ENCODE results near the gene HOXA4.

The HOXA4 gene

DNA sequence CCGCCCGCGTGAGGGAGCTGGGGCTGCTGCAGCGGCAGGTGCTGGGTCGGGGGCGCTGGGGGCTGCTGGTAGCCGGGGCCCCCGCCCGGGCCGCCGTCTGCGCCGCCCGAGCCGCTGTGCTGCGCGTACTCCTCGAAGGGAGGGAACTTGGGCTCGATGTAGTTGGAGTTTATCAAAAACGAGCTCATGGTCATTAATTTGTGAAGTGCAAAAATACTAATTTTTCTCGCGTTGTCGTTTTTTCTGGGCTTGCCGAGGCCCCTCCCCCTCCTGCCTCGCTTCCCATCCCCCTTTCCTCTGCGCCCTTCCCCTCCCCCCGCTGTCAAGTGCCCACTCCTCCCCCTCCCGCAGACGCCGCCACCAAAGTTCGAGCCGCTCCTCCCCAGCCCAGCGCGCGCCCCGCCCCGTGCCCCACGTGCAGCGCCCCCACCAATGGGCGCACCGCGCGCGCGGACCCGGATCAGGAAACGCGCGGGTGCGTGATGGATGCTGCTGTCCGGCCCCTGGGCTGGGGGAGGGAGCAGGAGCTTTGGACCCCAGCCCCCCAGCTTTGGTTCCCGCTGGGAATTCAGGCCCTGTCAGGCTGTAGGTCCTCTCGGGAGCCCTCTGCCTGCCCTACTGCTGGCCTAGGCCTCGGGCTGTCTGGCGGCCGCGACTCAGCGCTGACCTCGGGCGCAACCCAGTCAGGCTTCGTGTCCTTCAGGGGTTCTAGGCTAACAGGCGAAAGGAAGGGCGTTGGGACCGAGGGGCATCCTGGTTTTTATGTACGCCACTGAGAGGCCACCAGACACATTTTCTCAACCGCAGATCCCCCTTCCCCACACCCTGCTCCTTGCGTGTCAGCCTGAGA lies at the start of gene HOXA4:
HOXA4 (minus strand) TSS at position 218 of the 850 bp plus-strand sequence; CDS start at position 194, 24 bp downstream.
- Histone ChIP-seq H3K9me3 (ENCODE audit: control insufficient read depth, insufficient read depth, low read length) (no peaks in the 10 kb centered on the region), H3K9ac (ENCODE audit: low read depth, low read length) (no peak within 1 kb of the TSS), H3K36me3 (ENCODE audit: control insufficient read depth, insufficient read depth, low read length) (no peaks in the 10 kb centered on the region), H3K27me3 (ENCODE audit: control insufficient read depth, insufficient read depth, low read length) (peaks cover 100% of the 10 kb centered on the region), H3K4me1 (ENCODE audit: control insufficient read depth, insufficient read depth, low read length) (no peaks in the 10 kb centered on the region), H3K4me3 (ENCODE audit: low read depth, low read length) (peak within 1 kb of the TSS; percentile 63; the same call in 1 of the 2 replicates), H3K27ac (ENCODE audit: low read depth, low read length) (no peak within 1 kb of the TSS)

- H3K36me3 ChIP-seq (ENCODE audit: control insufficient read depth, insufficient read depth, low read length) = no peaks in the 10 kb centered on the region
- no peaks in the 10 kb centered on the region for H3K9me3 ChIP-seq (ENCODE audit: control insufficient read depth, insufficient read depth, low read length)
- H3K4me3 ChIP-seq (ENCODE audit: low read depth, low read length) = no peak overlapping the region
- H3K27ac ChIP-seq (ENCODE audit: low read depth, low read length) = no peak overlapping the region
- peaks cover 3% of the 10 kb centered on the region; the same call in 1 of the 2 replicates for H3K4me1 ChIP-seq (ENCODE audit: control insufficient read depth, insufficient read depth, low read length)
- H3K9ac ChIP-seq (ENCODE audit: low read depth, low read length) = no peak overlapping the region
- H3K27me3 ChIP-seq (ENCODE audit: control insufficient read depth, insufficient read depth, low read length) = peaks cover 100% of the 10 kb centered on the region
These were observed 49.2 kb upstream of the HOXA4 start for GRCh38 chr7:27179503-27180430.

DNA sequence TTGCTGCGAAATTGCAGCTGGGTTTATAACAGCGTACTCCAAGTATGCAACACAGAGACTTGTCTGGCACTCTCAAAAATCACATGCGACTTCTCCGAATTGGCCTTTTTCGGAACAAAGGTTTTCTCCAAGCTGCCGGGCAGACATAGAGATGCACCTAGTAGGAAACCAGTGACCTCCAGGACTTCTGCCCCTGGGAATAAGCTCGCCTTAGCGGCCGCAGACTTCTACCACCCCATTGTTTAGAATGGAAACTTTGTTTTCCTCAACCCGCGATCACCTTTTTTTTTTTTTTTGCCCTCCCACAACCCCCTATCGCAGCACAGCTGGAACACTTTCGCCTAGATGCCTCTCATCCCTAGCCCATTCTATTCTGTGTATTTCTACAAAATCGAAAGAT lies 48.5 kb upstream of the HOXA4 start:
- H3K9ac ChIP-seq (ENCODE audit: low read depth, low read length) = no peak overlapping the region
- no peak overlapping the region for H3K27ac ChIP-seq (ENCODE audit: low read depth, low read length)
- no peaks in the 10 kb centered on the region for H3K36me3 ChIP-seq (ENCODE audit: control insufficient read depth, insufficient read depth, low read length)
- H3K27me3 ChIP-seq (ENCODE audit: control insufficient read depth, insufficient read depth, low read length) = peaks cover 100% of the 10 kb centered on the region
- peaks cover 3% of the 10 kb centered on the region; the same call in 1 of the 2 replicates for H3K4me1 ChIP-seq (ENCODE audit: control insufficient read depth, insufficient read depth, low read length)
- no peaks in the 10 kb centered on the region for H3K9me3 ChIP-seq (ENCODE audit: control insufficient read depth, insufficient read depth, low read length)
- no peak overlapping the region for H3K4me3 ChIP-seq (ENCODE audit: low read depth, low read length)

GRCh38 chr7:27178366-27178765 lies 47.8 kb upstream of the HOXA4 start:
- H3K36me3 ChIP-seq (ENCODE audit: control insufficient read depth, insufficient read depth, low read length) = no peaks in the 10 kb centered on the region
- peaks cover 3% of the 10 kb centered on the region; the same call in 1 of the 2 replicates for H3K4me1 ChIP-seq (ENCODE audit: control insufficient read depth, insufficient read depth, low read length)
- no peak overlapping the region for H3K27ac ChIP-seq (ENCODE audit: low read depth, low read length)
- no peak overlapping the region for H3K9ac ChIP-seq (ENCODE audit: low read depth, low read length)
- peaks cover 100% of the 10 kb centered on the region for H3K27me3 ChIP-seq (ENCODE audit: control insufficient read depth, insufficient read depth, low read length)
- no peak overlapping the region for H3K4me3 ChIP-seq (ENCODE audit: low read depth, low read length)
- no peaks in the 10 kb centered on the region for H3K9me3 ChIP-seq (ENCODE audit: control insufficient read depth, insufficient read depth, low read length)

GRCh38 chr7:27177795-27178320 lies 47.3 kb upstream of the HOXA4 start:
- peaks cover 2% of the 10 kb centered on the region; the same call in 1 of the 2 replicates for H3K4me1 ChIP-seq (ENCODE audit: control insufficient read depth, insufficient read depth, low read length)
- no peak overlapping the region for H3K4me3 ChIP-seq (ENCODE audit: low read depth, low read length)
- no peaks in the 10 kb centered on the region for H3K9me3 ChIP-seq (ENCODE audit: control insufficient read depth, insufficient read depth, low read length)
- H3K9ac ChIP-seq (ENCODE audit: low read depth, low read length) = no peak overlapping the region
- H3K27me3 ChIP-seq (ENCODE audit: control insufficient read depth, insufficient read depth, low read length) = peaks cover 100% of the 10 kb centered on the region
- H3K36me3 ChIP-seq (ENCODE audit: control insufficient read depth, insufficient read depth, low read length) = no peaks in the 10 kb centered on the region
- H3K27ac ChIP-seq (ENCODE audit: low read depth, low read length) = no peak overlapping the region

- Histone ChIP-seq H3K27ac (ENCODE audit: low read depth, low read length) (no peak overlapping the region), H3K9me3 (ENCODE audit: control insufficient read depth, insufficient read depth, low read length) (no peaks in the 10 kb centered on the region), H3K9ac (ENCODE audit: low read depth, low read length) (no peak overlapping the region), H3K4me3 (ENCODE audit: low read depth, low read length) (no peak overlapping the region), H3K36me3 (ENCODE audit: control insufficient read depth, insufficient read depth, low read length) (no peaks in the 10 kb centered on the region), H3K4me1 (ENCODE audit: control insufficient read depth, insufficient read depth, low read length) (no peaks in the 10 kb centered on the region), H3K27me3 (ENCODE audit: control insufficient read depth, insufficient read depth, low read length) (peaks cover 100% of the 10 kb centered on the region)
These were observed 46.6 kb upstream of the HOXA4 start for GRCh38 chr7:27176962-27177794.

DNA sequence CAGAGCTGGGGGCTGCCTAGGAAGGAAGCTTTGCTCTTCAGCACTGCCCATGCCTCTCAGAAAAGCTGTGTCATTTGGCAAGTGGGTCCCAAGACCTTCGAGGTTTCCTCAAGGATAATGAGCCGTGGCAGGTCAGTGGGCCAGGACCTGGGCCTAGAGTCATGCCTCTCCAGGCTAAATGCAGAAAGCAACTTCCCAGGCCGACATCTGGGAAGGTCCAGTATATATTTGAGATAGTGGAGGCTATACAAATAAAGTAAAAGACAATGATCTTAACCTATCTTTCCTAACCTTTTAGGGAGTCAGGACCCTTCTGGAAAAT lies 45.9 kb upstream of the HOXA4 start:
- no peak overlapping the region for H3K4me3 ChIP-seq (ENCODE audit: low read depth, low read length)
- H3K9ac ChIP-seq (ENCODE audit: low read depth, low read length) = no peak overlapping the region
- no peaks in the 10 kb centered on the region for H3K9me3 ChIP-seq (ENCODE audit: control insufficient read depth, insufficient read depth, low read length)
- H3K4me1 ChIP-seq (ENCODE audit: control insufficient read depth, insufficient read depth, low read length) = no peaks in the 10 kb centered on the region
- H3K36me3 ChIP-seq (ENCODE audit: control insufficient read depth, insufficient read depth, low read length) = no peaks in the 10 kb centered on the region
- H3K27me3 ChIP-seq (ENCODE audit: control insufficient read depth, insufficient read depth, low read length) = peaks cover 100% of the 10 kb centered on the region
- no peak overlapping the region for H3K27ac ChIP-seq (ENCODE audit: low read depth, low read length)

DNA sequence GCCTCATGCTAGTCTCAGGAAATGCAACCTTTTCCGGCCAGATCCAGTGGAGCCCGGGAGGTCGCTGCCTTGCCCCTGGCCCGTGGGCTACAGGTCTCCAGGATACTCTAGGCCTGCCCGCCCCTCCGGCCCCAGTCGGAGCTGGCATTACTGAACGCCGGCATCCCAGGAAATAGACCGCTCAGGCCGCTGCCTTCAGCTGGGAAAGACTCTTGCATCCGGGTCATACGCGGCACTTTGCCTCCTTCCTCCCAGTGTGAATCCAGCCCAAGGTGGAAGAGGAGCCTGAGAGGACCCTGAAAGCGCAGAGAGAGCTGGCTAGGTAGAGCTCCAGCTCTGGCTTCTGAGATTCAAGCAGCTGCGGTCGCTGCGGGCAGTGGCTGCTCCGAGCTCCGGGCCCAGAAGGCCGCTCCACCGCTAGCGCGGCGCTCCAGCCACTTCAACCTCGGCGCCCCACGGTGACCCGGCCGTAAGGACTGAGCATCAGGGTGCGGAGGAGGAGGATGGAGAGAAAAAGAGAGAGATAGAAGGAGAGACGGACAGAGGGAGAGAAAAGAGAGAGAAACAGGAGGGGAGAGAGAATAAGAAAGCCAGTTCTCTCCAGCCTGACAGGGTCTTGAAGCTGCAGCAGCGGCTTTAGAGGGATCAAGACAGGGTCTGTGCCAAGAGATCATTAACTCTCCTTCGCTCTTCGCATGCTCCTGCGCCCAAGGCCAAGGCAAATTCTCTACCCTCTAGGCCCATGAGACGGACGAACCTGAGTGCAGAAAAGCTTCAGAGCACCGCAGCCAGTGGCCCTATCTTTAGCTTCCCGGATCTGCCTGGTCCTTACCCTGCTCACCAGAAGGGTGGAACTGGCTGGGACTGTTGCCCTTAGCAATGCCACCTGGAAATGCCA lies 45.3 kb upstream of the HOXA4 start:
- H3K9ac ChIP-seq (ENCODE audit: low read depth, low read length) = no peak overlapping the region
- no peaks in the 10 kb centered on the region for H3K9me3 ChIP-seq (ENCODE audit: control insufficient read depth, insufficient read depth, low read length)
- H3K4me1 ChIP-seq (ENCODE audit: control insufficient read depth, insufficient read depth, low read length) = no peaks in the 10 kb centered on the region
- peaks cover 100% of the 10 kb centered on the region for H3K27me3 ChIP-seq (ENCODE audit: control insufficient read depth, insufficient read depth, low read length)
- H3K36me3 ChIP-seq (ENCODE audit: control insufficient read depth, insufficient read depth, low read length) = no peaks in the 10 kb centered on the region
- H3K4me3 ChIP-seq (ENCODE audit: low read depth, low read length) = no peak overlapping the region
- H3K27ac ChIP-seq (ENCODE audit: low read depth, low read length) = no peak overlapping the region

DNA sequence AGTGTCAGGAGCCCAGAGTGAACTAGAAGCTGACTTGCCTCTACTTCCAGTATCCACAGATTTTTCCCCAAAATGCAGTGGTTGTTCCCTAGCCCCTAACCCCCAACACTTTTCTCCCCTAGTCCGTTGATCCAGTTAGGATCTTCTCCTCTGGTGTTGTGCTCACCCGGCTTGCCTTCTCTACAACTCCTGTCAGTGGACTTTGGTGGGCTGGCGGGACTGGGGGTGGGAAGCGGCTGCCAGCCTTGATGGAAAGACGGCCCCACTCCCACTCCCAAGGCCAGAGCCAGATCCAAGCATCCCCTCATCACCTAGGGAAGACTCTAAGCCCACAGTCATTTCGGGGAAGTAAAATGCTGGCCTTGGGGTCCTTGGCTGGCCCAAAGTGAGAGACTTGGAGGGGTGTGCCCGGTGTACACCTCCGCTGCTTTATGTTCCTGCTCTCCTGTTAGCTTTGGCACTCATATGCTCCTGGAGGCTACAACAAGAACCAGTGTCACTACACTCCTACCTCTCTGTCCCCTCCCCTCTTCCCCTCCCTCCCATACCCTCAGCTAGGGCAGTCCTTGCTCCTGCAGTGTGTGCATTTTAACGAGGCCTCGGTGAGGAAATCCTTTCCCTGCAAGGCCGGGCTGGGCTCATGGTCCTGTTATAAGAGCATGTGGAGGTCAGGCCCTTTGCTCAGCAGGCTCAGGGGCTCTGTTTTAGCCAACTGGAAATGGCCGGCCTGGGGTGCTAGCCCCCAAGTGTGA lies 44.5 kb upstream of the HOXA4 start:
- H3K27ac ChIP-seq (ENCODE audit: low read depth, low read length) = no peak overlapping the region
- peaks cover 100% of the 10 kb centered on the region for H3K27me3 ChIP-seq (ENCODE audit: control insufficient read depth, insufficient read depth, low read length)
- H3K4me1 ChIP-seq (ENCODE audit: control insufficient read depth, insufficient read depth, low read length) = no peaks in the 10 kb centered on the region
- H3K36me3 ChIP-seq (ENCODE audit: control insufficient read depth, insufficient read depth, low read length) = no peaks in the 10 kb centered on the region
- no peak overlapping the region for H3K4me3 ChIP-seq (ENCODE audit: low read depth, low read length)
- no peak overlapping the region for H3K9ac ChIP-seq (ENCODE audit: low read depth, low read length)
- no peaks in the 10 kb centered on the region for H3K9me3 ChIP-seq (ENCODE audit: control insufficient read depth, insufficient read depth, low read length)
